GM13977 (cell line): Measurements from ENCODE around the gene TCF25.

Experiments used
- DNase-seq: peaks from one replicate; pipeline ENCODE4 v3.0.0; 2012; ENCODE audit warnings: low spot score
- in situ Hi-C: fragments of 300-500 bp; cut with MboI; formaldehyde crosslinking; loops from one replicate; pipeline ENCODE4 v1.12.0; 2022; ENCODE audit warnings: low sequenced_read_pairs, low pct_unique_long_range_greater_than_20kb, mixed read lengths, inconsistent platforms; ENCODE audit not compliant: unreplicated experiment
- TF ChIP-seq, protein P1 (sequence below): IDR thresholded peaks from 2 replicates; pipeline ENCODE4 v1.5.1; 2012; ENCODE audit warnings: mild to moderate bottlenecking, control low read depth; ENCODE audit not compliant: insufficient read depth; ENCODE audit errors: extremely low read depth, missing control alignments

TCF25 gene

DNA sequence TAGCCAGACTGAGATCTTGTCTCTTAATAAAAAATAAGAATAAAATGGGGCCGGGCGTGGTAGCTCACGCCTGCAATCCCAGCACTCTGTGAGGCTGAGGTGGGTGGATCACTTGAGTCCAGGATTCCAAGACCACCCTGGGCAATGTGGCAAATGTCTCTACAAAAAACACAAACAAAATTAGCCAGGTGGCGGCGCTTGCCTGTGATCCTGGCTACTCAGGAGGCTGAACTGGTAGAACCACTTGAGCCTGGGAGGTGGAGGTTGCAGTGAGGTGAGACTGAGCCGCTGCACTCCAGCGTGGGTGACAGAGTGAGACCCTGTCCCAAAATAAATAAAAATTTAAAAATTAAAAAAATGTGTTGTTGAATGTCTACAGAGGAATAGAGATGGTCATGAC, 72.3 kb downstream of the TCF25 start:
- no peak for DNase-seq
- TF ChIP-seq, protein P1, sequence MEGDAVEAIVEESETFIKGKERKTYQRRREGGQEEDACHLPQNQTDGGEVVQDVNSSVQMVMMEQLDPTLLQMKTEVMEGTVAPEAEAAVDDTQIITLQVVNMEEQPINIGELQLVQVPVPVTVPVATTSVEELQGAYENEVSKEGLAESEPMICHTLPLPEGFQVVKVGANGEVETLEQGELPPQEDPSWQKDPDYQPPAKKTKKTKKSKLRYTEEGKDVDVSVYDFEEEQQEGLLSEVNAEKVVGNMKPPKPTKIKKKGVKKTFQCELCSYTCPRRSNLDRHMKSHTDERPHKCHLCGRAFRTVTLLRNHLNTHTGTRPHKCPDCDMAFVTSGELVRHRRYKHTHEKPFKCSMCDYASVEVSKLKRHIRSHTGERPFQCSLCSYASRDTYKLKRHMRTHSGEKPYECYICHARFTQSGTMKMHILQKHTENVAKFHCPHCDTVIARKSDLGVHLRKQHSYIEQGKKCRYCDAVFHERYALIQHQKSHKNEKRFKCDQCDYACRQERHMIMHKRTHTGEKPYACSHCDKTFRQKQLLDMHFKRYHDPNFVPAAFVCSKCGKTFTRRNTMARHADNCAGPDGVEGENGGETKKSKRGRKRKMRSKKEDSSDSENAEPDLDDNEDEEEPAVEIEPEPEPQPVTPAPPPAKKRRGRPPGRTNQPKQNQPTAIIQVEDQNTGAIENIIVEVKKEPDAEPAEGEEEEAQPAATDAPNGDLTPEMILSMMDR: no peak
- in situ Hi-C loops: no loop called here

DNA sequence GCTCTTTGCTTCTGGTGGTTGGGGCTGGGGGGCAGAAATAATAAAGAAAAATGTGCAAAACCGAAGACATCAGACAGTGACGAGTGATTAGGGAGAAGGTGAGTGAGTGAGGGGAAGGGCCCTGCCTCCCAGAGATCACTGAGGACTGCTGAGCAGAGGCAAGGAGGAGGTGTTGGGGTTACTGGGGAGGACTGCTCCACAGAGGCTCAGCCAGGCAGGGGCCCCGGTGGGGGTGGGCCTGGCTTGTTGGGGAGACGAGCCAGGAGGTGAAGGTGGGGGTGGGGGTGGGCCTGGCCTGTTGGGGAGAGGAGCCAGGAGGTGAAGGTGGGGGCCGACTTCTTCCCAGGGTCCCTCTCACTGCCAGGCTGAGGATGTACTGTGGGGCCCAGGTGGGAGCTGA, 73.1 kb downstream of the TCF25 start:
- in situ Hi-C loops: no loop called here
- TF ChIP-seq, protein P1: no peak
- DNase-seq: no peak

DNA sequence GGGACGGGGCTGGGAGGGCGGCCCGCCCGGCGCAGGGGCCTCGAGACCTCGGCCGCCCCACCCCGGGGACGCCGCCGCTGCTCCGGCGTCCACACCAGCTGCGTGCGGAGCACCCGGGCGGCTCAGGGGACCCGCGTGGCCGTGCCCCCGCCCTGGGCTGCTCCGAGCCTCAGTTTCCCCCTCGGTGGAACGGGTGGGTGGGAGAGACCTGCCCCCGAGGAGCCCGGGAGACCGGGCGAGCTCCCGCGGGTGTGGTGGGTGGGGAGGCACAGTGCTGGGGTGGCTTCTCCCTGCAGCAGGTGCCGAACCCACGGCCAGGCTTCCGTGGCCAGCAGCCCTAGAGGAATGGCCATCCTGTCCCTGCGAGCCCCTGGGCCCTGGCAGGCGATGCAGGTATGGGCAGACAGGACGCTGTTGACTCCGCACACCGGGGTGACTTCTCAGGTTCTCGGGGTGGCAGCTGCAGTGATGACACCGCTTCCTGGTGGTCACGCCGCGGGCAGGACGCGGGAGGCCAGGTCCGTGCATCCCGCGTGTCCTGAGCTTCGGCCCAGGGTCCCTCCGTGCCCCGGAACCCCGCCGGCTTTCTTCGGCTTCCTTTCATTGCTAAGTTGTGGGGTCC, 75.8 kb downstream of the TCF25 start:
- DNase-seq: no peak
- TF ChIP-seq, protein P1: no peak
- in situ Hi-C loops: no loop called here

DNA sequence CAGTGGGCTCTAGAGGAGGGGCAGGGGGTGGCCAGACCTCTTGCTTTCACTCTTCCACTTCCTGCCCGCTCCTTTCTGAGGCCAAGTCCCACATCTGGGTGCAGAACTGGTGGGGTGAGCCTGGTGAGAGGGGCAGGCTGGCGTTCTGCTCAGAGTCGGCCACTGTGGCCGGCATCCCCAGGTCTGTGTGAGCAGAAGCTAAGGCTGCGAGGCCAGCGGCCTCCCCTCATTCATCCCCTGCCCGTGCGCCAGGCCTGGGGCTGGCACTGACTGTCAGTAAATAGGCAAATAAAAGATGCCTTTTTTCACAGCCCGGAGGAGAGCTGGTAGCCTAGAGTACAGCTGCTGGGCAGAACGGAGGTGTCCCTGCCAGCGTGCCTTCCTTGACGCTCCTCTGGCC, 76.4 kb downstream of the TCF25 start:
- TF ChIP-seq, protein P1: no peak
- in situ Hi-C loops: no loop called here

DNA sequence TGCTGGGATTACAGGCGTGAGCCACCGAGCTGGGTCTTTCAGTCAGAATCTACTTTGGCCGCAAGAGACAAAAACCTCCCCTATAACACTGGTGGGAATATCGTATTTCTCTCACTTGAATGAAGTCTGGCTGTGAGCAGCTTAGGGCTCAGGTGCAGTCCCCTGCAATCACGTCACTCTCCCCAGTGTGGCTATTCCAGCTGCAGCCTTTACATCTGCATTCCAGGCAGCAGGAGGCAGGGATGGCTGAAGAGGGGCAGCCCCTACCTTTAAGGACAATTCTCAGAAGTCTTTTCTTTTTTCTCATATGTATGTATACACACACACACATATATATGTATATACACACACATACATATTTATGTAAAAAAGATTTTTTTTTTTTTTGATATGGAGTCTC, 78.1 kb downstream of the TCF25 start:
- TF ChIP-seq, protein P1: no peak
- no peak for DNase-seq
- in situ Hi-C loops: no loop called here

More for the DNA sequence above, 76.4 kb downstream of the TCF25 start:
- no peak for DNase-seq

DNA sequence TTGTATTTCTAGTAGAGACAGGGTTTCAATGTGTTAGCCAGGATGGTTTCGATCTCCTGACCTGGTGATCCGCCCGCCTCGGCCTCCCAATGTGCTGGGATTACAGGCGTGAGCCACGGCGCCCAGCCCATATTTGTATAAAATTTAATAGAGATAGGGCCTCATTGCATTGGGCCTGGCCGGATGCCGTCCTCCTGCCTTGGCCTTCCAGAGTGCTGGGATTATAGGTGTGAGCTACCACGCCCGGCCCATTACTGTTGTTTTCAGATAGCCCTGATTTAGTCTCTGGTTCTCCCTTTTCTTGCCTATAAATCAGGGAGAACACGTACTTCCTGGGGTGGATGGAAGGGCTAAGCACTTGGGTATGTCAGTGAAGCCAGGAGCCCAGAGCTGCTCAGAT, 78.7 kb downstream of the TCF25 start:
- DNase-seq: no peak
- in situ Hi-C loops: no loop called here
- TF ChIP-seq, protein P1: no peak
